Activated CD8-positive, alpha-beta T cell treated with anti-CD3 and anti-CD28 coated beads, Interleukin-2, amount 10 ng/mL, durations not matched to agents 7 days and 5 days (primary cell): ENCODE measurements around the gene ANKS6. TPM values are rescaled to one million over a fixed set of nuclear protein-coding genes. Genes with fewer than 3 reads are reported as not detected.

Experiments used
- ATAC-seq: fragments of 150-1000 bp; cut with Tn5 transposase; one replicate; pipeline ENCODE4 v1.10.0; 2021; ENCODE audit warnings: moderate library complexity
- CTCF ChIA-PET: fragments of 350-600 bp; sonication (Branson Sonifier 250); formaldehyde crosslinking; loops from one replicate; lab custom pipeline; 2021; ENCODE audit warnings: antibody characterized with exemption; lab: Charles Lee
- POLR2A ChIA-PET: fragments of 350-600 bp; sonication (Branson Sonifier 250); formaldehyde crosslinking; loops from one replicate; lab custom pipeline; 2021; ENCODE audit warnings: antibody characterized with exemption; lab: Charles Lee
- DNase-seq: peaks from one replicate; pipeline ENCODE4 v3.0.0-alpha.2; 2020
- H3K27ac Mint-ChIP-seq: one replicate; pipeline ENCODE4 v1.8.0; 2021; ENCODE audit warnings: mild to moderate bottlenecking, mixed read lengths
- H3K27me3 Mint-ChIP-seq: one replicate; pipeline ENCODE4 v1.8.0; 2021; ENCODE audit warnings: low read depth, mixed read lengths
- H3K36me3 Mint-ChIP-seq: one replicate; pipeline ENCODE4 v1.8.0; 2021; ENCODE audit warnings: low read depth, mixed read lengths
- H3K4me1 Mint-ChIP-seq: one replicate; pipeline ENCODE4 v1.8.0; 2021; ENCODE audit warnings: low read depth, mixed read lengths
- H3K4me3 Mint-ChIP-seq: one replicate; pipeline ENCODE4 v1.8.0; 2021; ENCODE audit warnings: mild to moderate bottlenecking, mixed read lengths
- H3K9me3 Mint-ChIP-seq: one replicate; pipeline ENCODE4 v1.8.0; 2022; ENCODE audit warnings: mixed read lengths; ENCODE audit not compliant: insufficient read depth
- total RNA-seq, 2 experiments: library from RNA; stranded (reverse); gene quantifications; one replicate each; pipeline ENCODE4 v1.2.3, GENCODE V29; 2021

Gene ANKS6
- 1 to 10 TPM; 3.8 to 5.8 TPM for total RNA-seq

DNA sequence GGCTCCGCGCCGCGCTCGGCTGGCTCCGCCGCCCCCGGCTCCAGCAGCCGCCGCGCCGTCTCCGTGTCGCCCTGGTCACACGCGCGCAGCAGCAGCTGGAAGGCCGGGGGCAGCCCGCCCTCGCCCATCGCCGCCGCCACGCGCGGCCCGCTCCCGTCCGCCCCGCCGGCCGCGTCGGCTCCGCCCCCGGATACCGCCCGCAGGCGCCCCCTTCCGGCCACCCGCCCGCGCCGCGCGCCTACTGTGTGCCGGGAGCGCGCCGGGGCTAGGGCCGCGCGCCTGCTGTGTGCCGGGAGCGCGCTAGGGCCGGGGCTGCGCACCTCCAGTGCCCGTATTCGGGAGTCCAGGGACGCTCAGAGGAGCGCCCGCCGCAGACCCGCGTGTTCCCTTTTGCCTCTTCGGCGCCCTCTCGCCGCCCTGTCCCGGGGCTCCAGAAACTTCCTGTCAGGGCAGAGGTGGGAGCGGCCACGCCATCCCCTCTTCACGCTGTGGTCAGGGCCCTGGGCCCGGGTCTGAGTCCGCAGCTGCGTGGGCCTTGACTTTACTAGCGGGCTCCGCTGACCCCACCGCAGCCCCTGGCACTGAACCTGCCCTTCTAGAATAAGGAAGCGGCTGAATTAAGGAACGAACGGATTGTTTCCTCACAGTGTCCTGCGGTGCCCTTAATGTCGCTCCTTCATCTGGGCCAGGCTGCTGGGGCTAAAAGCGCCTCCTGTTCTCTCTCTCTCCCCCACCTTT is at the start of gene ANKS6:
ANKS6 (minus strand) TSS at position 192 of the 738 bp plus-strand sequence; CDS start at position 128, 64 bp downstream.
- ChIA-PET CTCF (interaction anchor here (0.5 to 3.1 kb wide), 3 partner anchors 10 to 387 kb away, joined by 4 to 19 read pairs (median 10); no protein-coding TSS in a partner anchor), POLR2A (interaction anchor here (1.7 kb wide), 1 partner anchor 12 kb away, joined by 8 read pairs; no protein-coding TSS in a partner anchor)
- Mint-ChIP-seq H3K4me1 (peaks cover 16% of the 10 kb centered on the region), H3K27me3 (peaks cover 8% of the 10 kb centered on the region), H3K27ac (peak within 1 kb of the TSS; percentile 48), H3K36me3 (peaks cover 4% of the 10 kb centered on the region), H3K4me3 (peak within 1 kb of the TSS; percentile 79), H3K9me3 (peaks cover 14% of the 10 kb centered on the region)
- DNase-seq = peak; percentile 83
- ATAC-seq = peak; percentile 90

DNA sequence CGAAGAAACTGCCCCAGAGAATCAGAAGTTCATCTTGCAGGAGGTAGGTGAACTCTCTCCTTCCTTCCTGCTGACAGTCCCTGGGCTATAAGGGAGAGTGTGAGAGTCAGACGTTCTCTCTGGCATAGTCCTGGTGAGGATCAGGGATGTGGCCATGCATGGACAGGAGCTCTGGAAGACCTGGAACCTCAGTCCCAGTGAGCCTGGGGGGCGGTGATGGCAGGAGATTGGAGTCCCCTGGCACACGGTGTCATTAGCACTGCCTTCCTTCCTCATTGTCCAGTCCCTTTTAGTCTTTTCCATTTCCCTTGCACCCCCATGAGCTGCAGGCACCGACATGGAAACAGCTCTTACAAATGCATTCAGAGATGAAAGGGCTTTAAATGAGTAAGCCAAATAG is 49.7 kb upstream of the ANKS6 start:
- no peak overlapping the region for H3K27ac Mint-ChIP-seq
- no peak for ATAC-seq
- no peaks in the 10 kb centered on the region for H3K9me3 Mint-ChIP-seq
- no peak overlapping the region for H3K4me3 Mint-ChIP-seq
- ChIA-PET POLR2A (no interaction called here), CTCF (interaction anchor here (1.3 to 7.4 kb wide), 3 partner anchors 40 to 295 kb away, joined by 3 to 79 read pairs (median 48); no protein-coding TSS in a partner anchor)
- DNase-seq = no peak
- no peaks in the 10 kb centered on the region for H3K36me3 Mint-ChIP-seq
- no peaks in the 10 kb centered on the region for H3K27me3 Mint-ChIP-seq
- no peaks in the 10 kb centered on the region for H3K4me1 Mint-ChIP-seq

DNA sequence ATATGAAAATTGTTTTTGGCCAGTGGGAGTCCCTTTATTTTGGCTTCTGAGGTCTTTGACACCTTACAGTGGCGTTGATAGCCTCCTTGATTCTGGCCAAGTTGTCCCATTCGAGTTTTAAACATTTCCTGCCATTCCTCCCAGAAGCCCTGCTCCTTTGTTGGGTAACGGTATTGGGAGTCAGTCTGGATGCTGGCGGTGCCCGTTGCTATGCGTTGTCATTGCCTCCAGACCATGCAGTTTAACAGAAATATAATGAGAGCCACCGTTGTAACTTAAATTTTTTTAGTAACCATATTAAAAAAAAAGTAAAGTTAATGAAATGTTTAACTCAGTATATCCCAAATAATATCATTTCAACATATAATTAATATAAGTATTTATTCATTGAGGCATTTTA is 46.2 kb upstream of the ANKS6 start:
- no peak overlapping the region for H3K4me3 Mint-ChIP-seq
- no peak for DNase-seq
- H3K9me3 Mint-ChIP-seq = no peaks in the 10 kb centered on the region
- CTCF ChIA-PET = interaction anchor here (1.7 kb wide), 2 partner anchors 14 to 156 kb away, joined by 5 to 7 read pairs; no protein-coding TSS in a partner anchor
- POLR2A ChIA-PET = interaction anchor here (0.7 kb wide), 1 partner anchor 1486 kb away, joined by 6 read pairs; no protein-coding TSS in a partner anchor
- ATAC-seq = no peak
- no peaks in the 10 kb centered on the region for H3K4me1 Mint-ChIP-seq
- H3K36me3 Mint-ChIP-seq = no peaks in the 10 kb centered on the region
- no peaks in the 10 kb centered on the region for H3K27me3 Mint-ChIP-seq
- no peak overlapping the region for H3K27ac Mint-ChIP-seq

DNA sequence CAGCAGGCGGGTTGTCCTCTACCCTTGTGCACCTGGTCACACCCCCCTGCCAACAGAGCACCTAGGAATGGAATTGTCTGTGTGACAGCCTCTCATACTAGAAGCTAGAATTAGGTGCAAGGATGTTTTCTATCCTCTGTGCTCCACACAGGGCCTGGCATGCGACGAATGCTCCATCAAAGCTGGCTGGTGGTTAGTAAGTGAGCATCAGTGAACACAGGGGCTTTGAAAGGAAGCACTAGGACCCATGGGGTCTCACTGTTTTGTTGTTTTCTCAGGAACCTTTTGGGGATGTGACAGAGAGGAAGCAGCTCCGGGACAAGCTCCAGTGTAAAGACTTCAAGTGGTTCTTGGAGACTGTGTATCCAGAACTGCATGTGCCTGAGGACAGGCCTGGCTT is 43.4 kb upstream of the ANKS6 start:
- no peak for DNase-seq
- H3K27me3 Mint-ChIP-seq = no peaks in the 10 kb centered on the region
- no peak overlapping the region for H3K27ac Mint-ChIP-seq
- POLR2A ChIA-PET = interaction anchor here (0.7 kb wide), 1 partner anchor 463 kb away, joined by 4 read pairs; no protein-coding TSS in a partner anchor
- ATAC-seq = no peak
- no peaks in the 10 kb centered on the region for H3K36me3 Mint-ChIP-seq
- no peak overlapping the region for H3K4me3 Mint-ChIP-seq
- H3K4me1 Mint-ChIP-seq = no peaks in the 10 kb centered on the region
- no peaks in the 10 kb centered on the region for H3K9me3 Mint-ChIP-seq
- CTCF ChIA-PET = interaction anchor here (4.1 kb wide), 1 partner anchor 8 kb away, joined by 28 read pairs; no protein-coding TSS in a partner anchor

DNA sequence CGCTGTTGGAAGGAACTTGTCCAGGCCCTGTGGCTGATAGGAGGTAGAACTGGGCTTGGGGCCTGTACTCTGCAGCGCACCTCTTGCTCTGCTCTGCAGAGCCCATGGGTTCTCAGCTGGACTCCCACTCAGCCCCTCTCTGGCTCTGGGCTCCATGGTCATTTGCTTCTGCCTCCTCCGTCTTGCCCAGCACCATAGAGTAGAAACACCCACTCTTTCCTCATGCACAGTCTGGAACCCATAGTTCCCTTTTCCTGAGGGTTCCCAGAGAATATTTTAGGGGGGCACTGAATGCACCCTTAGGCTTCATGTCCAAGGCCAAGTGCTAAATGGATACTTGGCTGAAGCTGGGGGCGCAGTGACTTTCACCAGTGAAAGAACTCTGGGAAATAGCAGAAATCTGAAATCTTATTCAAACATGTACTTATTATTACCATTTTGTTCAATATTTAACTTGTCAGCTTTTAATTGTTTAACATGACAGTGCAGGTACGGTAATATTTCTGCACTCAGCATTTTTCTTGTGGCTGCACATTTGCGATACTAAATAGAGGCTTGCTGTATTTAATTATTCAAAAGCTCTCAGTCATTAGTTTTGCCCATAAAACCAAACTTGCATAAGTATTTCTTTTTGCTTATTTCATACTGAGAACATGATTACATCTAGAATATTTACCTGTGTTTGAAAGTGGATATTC is 42.7 kb upstream of the ANKS6 start:
- CTCF ChIA-PET = interaction anchor here (1.1 to 4.1 kb wide), 2 partner anchors 9 to 12 kb away, joined by 3 to 28 read pairs; no protein-coding TSS in a partner anchor
- no peaks in the 10 kb centered on the region for H3K27me3 Mint-ChIP-seq
- no peak overlapping the region for H3K4me3 Mint-ChIP-seq
- no peaks in the 10 kb centered on the region for H3K9me3 Mint-ChIP-seq
- ATAC-seq (no peak), DNase-seq (no peak)
- POLR2A ChIA-PET = interaction anchor here (0.7 kb wide), 1 partner anchor 464 kb away, joined by 4 read pairs; no protein-coding TSS in a partner anchor
- no peak overlapping the region for H3K27ac Mint-ChIP-seq
- H3K36me3 Mint-ChIP-seq = no peaks in the 10 kb centered on the region
- no peaks in the 10 kb centered on the region for H3K4me1 Mint-ChIP-seq

DNA sequence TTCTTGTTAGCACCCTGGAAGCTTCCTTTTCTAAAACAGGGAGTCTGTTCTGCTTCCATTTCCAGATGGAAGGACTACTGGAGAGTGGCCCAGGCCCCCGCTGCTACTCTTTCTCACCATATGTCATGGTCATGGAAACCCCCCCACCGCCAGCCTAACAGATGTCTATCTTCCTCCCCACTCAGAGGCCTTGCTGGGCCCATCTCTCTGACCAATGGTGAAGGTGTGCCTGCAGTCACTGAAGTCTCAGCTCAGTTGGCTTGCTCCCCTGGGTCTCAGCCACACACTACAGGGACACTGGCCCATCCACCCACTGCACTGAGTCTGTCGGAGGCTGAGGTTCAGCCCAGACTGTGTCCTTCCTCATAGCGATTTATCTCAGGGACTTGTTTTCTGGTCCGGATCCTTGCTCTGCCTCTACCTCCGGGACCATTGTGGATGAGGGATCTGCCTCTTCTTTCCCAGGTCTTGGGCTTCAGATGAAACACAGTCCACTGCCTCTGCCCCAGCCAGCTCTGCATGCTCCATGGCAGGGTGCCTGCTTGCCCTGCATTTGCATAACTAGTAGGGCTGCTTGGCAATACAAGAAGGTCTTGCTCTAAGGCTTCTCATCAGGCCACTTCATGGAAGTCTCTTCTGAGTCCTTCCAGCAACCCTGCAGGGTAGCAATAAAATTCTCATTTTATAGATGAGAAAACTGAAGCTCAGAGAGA is 42.0 kb upstream of the ANKS6 start:
- Mint-ChIP-seq H3K4me3 (no peak overlapping the region), H3K36me3 (no peaks in the 10 kb centered on the region), H3K27ac (no peak overlapping the region), H3K9me3 (no peaks in the 10 kb centered on the region), H3K4me1 (no peaks in the 10 kb centered on the region), H3K27me3 (no peaks in the 10 kb centered on the region)
- DNase-seq = no peak
- CTCF ChIA-PET = interaction anchor here (1.1 to 4.1 kb wide), 2 partner anchors 10 to 12 kb away, joined by 3 to 28 read pairs; no protein-coding TSS in a partner anchor
- ATAC-seq = no peak
- POLR2A ChIA-PET = no interaction called here

DNA sequence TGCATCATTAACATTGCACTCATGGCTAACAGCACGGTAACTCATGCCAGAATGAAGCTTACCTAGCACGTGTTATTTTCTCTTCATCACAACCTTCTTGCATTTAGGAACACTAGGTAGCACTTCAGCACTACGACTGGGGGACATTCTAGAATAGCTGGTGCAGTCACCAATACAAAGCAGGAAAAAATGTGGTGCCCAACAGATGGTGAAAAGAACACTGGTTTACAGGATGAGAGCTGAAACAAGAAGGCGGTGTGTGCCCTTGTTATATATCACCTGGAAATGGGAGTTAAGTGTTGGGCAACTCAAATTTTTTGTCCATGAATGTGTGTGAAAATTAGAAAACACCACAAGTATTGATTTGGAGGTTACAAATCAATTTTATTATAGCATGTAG is 41.2 kb upstream of the ANKS6 start:
- CTCF ChIA-PET = interaction anchor here (4.1 kb wide), 1 partner anchor 10 kb away, joined by 28 read pairs; no protein-coding TSS in a partner anchor
- Mint-ChIP-seq H3K27ac (no peak overlapping the region), H3K4me3 (no peak overlapping the region), H3K36me3 (no peaks in the 10 kb centered on the region), H3K4me1 (no peaks in the 10 kb centered on the region), H3K9me3 (no peaks in the 10 kb centered on the region), H3K27me3 (no peaks in the 10 kb centered on the region)
- ATAC-seq (no peak), DNase-seq (no peak)
- POLR2A ChIA-PET = interaction anchor here (0.5 to 0.6 kb wide), 2 partner anchors 176 to 989 kb away, joined by 3 read pairs; no protein-coding TSS in a partner anchor

DNA sequence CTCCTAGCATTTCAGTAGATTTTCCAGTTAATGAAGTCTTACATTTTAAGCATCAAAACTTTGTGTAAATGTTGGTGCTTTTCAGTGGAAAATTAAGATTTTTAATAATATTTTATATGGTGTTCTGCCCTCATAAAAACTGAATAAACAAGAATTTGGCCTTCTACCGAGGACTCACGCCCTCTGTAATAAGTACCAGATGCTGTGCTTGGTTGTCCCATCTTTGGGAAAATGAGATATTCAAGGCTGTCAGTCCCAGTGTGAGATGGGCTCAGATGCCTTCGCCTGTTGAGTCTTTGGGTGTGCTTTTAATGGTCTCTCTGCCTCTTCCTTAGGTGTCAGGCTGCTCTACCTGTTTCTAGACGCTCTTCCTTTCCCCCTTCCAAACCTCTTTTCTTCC is 39.9 kb upstream of the ANKS6 start:
- Mint-ChIP-seq H3K9me3 (no peaks in the 10 kb centered on the region), H3K27ac (no peak overlapping the region), H3K4me1 (no peaks in the 10 kb centered on the region), H3K36me3 (no peaks in the 10 kb centered on the region), H3K27me3 (no peaks in the 10 kb centered on the region), H3K4me3 (no peak overlapping the region)
- ATAC-seq (no peak), DNase-seq (no peak)
- POLR2A ChIA-PET = no interaction called here
- CTCF ChIA-PET = interaction anchor here (0.9 to 1.0 kb wide), 2 partner anchors 13 to 16 kb away, joined by 3 read pairs; no protein-coding TSS in a partner anchor

DNA sequence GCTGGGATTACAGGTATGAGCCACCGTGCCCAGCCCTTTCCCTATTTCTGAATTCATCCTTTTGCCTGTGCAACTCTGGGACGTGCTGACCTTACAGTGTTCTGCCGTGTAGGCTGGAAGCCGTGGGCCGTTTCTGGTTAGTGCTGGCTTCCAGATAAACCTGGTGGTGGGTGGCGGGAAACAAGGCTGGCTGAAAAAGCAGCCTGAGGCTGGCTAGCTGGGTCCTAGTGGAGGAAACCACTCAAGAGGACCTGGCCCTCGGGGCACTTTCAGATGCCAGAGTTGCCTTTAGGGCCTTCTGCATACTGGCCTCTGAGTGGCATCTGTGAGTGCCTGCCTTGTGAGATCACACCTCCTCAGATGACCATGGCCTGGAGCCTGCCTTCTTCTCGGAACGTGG is 38.0 kb upstream of the ANKS6 start:
- no peak overlapping the region for H3K27ac Mint-ChIP-seq
- H3K4me3 Mint-ChIP-seq = no peak overlapping the region
- no peaks in the 10 kb centered on the region for H3K36me3 Mint-ChIP-seq
- ChIA-PET CTCF (no interaction called here), POLR2A (no interaction called here)
- DNase-seq (no peak), ATAC-seq (no peak)
- no peaks in the 10 kb centered on the region for H3K4me1 Mint-ChIP-seq
- no peaks in the 10 kb centered on the region for H3K27me3 Mint-ChIP-seq
- H3K9me3 Mint-ChIP-seq = no peaks in the 10 kb centered on the region

DNA sequence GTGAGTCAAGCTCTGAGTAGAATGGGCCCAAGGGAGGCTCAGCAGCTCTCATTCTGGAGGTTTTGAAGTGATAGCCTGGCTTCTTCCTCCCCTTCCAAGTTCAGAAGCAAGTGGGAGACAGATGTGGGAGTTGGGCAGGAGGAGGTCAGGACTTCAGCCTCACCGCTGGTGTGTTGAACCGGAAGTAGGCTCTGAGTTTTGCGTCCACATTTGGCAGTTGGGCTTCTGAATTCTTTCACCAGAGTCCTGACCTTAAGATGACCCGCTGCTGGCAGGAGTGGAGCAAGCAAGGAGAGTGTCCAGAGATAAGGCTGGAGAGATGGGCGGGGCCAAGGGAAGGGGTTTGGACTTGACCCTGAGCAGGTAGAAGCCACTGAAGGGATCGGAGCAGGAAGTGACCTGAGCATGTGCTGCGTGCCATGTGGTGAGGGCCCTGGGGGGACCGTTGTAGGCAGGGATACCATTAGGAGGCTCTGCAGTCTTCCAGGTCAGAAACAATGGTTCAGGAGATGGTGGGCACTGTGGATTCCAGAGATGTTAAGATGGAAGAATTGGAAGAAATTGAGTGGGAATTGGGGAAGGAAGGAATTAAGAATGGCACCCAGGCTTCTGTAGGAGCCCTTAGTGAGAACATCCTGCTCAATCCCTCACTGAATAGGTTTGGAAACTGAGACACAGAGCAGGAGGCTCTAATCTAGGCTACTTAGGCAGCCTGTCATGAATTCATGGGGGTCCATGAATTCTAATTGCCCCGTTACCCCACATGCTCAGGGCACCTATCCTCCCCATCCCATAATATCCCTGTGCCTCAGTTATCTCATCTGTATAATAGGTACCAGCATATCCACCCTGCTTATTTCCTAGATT is 37.0 kb upstream of the ANKS6 start:
- CTCF ChIA-PET = no interaction called here
- H3K27ac Mint-ChIP-seq = no peak overlapping the region

DNA sequence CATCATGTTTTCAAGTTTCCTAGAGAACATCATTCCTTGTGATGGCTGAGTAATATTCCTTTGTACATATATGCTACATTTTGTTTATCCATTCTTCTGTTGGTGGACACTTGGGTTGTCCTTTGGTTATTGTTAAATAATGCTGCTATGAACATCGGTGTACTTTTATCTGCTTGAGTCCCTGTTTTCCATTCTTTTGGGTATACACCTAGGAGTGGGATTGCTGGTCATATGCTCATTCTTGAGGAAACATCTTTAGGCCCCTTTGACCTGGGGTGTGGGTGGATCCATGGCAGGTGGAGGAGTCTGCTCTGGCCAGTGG is 36.4 kb upstream of the ANKS6 start:
- peaks cover 3% of the 10 kb centered on the region for H3K4me1 Mint-ChIP-seq
- DNase-seq (no peak), ATAC-seq (no peak)
- no peaks in the 10 kb centered on the region for H3K9me3 Mint-ChIP-seq
- no peak overlapping the region for H3K4me3 Mint-ChIP-seq
- H3K27me3 Mint-ChIP-seq = no peaks in the 10 kb centered on the region
- POLR2A ChIA-PET = no interaction called here
- no peak overlapping the region for H3K27ac Mint-ChIP-seq
- no peaks in the 10 kb centered on the region for H3K36me3 Mint-ChIP-seq
- CTCF ChIA-PET = no interaction called here

More for the DNA sequence above, 37.0 kb upstream of the ANKS6 start:
- Mint-ChIP-seq H3K4me3 (no peak overlapping the region), H3K27me3 (no peaks in the 10 kb centered on the region), H3K9me3 (no peaks in the 10 kb centered on the region), H3K4me1 (no peaks in the 10 kb centered on the region), H3K36me3 (no peaks in the 10 kb centered on the region)
- no peak for ATAC-seq
- POLR2A ChIA-PET = no interaction called here
- no peak for DNase-seq
